Bronchial epithelial cell (primary cell): ENCODE results near the gene MRPS23. TPM values are rescaled to one million over a fixed set of nuclear protein-coding genes. Genes with fewer than 3 reads are reported as not detected.
A peak's percentile ranks its signal among the peaks of the same experiment; 100 is the strongest.

Experiments used
- DNase-seq: peaks from one replicate; pipeline ENCODE4 v3.0.0-alpha.2; 2010; ENCODE audit warnings: low read depth
- FAIRE-seq: peaks from 2 replicates; lab custom pipeline; 2011; peaks lifted over from hg19 to GRCh38; lab: Jason Lieb, UNC
- H3K27me3 ChIP-seq: 2 replicates; pipeline ENCODE4 v1.5.1; 2011; ENCODE audit warnings: low read length; ENCODE audit not compliant: control insufficient read depth, insufficient read depth
- H3K36me3 ChIP-seq: 2 replicates; pipeline ENCODE4 v1.5.1; 2011; ENCODE audit warnings: low read length; ENCODE audit not compliant: control insufficient read depth, insufficient read depth
- H3K4me3 ChIP-seq: 2 replicates; pipeline ENCODE4 v1.5.1; 2011; ENCODE audit warnings: mild to moderate bottlenecking, low read depth, low read length, control low read depth
- total RNA-seq: library from RNA; depleted of rRNA; stranded (reverse); fragments of >200 nt; gene quantifications from 2 replicates; pipeline ENCODE4 v1.2.1, GENCODE V29; 2014
- TF ChIP-seq, protein P1 (sequence below): IDR thresholded peaks from 2 replicates; pipeline ENCODE4 v1.5.1; 2011; ENCODE audit warnings: mild to moderate bottlenecking, moderate library complexity, low read length, control low read depth, inconsistent platforms; ENCODE audit not compliant: insufficient read depth, severe bottlenecking

The MRPS23 gene
- total RNA-seq, 1 donor from 2014 or later = 40.5 TPM

DNA sequence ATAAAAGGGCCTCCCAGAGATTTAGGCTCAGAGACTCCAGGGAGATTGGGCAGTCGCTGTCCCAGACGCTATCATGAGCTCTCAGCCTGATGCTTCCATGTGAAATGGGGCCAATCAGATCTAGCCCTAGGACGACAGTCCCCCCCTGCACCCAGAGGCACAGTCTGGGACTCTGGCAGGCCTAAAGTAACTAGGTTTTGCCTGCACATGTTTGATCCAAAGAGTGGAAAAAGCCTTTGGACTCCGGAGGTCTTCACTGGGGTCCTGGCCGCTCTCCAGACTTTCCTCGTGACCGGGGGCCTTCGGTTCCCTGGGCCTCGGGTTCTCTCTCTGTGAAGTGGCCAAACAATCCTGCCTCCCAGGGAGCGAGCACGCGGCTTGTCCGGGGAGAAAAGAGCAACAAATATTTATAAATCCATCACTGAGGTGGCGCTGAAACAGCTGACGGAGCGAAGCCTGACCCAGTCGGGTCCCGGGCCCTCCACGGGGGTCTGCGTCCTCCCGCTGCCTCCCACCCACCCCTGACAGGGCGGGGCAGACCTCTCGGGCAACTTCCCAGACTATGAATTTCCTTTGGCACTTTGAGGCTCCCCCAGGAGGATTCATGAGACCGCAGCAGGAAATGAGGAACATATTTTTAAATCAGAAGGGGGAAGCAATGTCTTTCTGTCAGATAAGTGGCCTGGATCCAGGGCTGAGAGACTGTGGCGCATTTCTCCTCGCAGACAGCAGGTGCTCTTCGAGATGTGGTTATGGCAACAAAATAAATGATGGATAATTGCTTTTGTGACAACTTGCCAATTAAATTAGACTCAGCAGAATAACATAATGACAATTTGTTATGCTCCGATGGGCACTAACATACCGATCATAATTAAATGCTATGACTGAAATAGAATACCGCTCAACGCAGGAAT is 38.9 kb downstream of the MRPS23 start:
- no peak overlapping the region for H3K4me3 ChIP-seq
- H3K36me3 ChIP-seq = no peaks in the 10 kb centered on the region
- FAIRE-seq = no peak
- H3K27me3 ChIP-seq = no peaks in the 10 kb centered on the region
- DNase-seq = peak; percentile 23
- TF ChIP-seq, protein P1, sequence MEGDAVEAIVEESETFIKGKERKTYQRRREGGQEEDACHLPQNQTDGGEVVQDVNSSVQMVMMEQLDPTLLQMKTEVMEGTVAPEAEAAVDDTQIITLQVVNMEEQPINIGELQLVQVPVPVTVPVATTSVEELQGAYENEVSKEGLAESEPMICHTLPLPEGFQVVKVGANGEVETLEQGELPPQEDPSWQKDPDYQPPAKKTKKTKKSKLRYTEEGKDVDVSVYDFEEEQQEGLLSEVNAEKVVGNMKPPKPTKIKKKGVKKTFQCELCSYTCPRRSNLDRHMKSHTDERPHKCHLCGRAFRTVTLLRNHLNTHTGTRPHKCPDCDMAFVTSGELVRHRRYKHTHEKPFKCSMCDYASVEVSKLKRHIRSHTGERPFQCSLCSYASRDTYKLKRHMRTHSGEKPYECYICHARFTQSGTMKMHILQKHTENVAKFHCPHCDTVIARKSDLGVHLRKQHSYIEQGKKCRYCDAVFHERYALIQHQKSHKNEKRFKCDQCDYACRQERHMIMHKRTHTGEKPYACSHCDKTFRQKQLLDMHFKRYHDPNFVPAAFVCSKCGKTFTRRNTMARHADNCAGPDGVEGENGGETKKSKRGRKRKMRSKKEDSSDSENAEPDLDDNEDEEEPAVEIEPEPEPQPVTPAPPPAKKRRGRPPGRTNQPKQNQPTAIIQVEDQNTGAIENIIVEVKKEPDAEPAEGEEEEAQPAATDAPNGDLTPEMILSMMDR = no peak

GRCh38 chr17:57809879-57810278 is 40.0 kb downstream of the MRPS23 start:
- FAIRE-seq = no peak
- H3K36me3 ChIP-seq = no peaks in the 10 kb centered on the region
- no peaks in the 10 kb centered on the region for H3K27me3 ChIP-seq
- no peak for DNase-seq
- TF ChIP-seq, protein P1 = no peak
- H3K4me3 ChIP-seq = no peak overlapping the region

GRCh38 chr17:57808882-57809281 is 41.0 kb downstream of the MRPS23 start:
- no peak for FAIRE-seq
- H3K27me3 ChIP-seq = no peaks in the 10 kb centered on the region
- DNase-seq = no peak
- TF ChIP-seq, protein P1 = no peak
- no peak overlapping the region for H3K4me3 ChIP-seq
- no peaks in the 10 kb centered on the region for H3K36me3 ChIP-seq

DNA sequence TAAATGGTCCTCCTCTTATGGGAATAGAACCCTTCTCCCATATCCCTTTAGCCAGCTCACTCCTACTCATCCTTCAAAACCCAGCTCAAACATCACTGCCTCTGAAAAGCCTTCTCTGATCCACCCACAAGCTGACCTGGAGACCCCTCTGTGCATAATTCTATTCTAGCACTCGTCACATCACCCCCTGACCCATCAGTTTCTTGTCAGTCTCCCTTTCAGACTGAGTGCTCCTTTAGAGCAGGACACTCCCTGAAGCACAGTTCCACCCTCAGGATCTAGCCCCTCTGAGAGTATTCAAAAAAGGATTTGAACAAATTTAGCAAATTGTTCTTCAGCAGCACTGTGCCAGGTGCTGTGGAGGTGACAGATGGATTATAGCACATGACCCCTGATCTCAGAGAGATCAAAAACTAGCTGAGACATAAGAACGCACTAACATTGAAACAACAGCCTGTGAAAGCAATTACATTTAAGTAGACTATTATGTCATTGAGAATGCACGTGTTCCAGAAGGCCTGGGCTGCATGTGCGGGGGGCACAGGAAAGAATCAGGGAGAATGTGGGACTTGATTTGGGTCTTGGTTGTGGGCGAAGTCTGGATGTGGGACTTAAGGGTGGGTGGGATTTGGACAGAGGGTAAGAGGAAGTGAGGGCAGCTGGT is 43.5 kb downstream of the MRPS23 start:
- no peak overlapping the region for H3K4me3 ChIP-seq
- FAIRE-seq (no peak), DNase-seq (no peak)
- no peaks in the 10 kb centered on the region for H3K27me3 ChIP-seq
- no peaks in the 10 kb centered on the region for H3K36me3 ChIP-seq
- TF ChIP-seq, protein P1 = no peak

- H3K27me3 ChIP-seq = no peaks in the 10 kb centered on the region
- TF ChIP-seq, protein P1 = no peak
- FAIRE-seq = no peak
These were observed 46.8 kb downstream of the MRPS23 start for GRCh38 chr17:57803021-57803420.

More at GRCh38 chr17:57803021-57803420, 46.8 kb downstream of the MRPS23 start:
- no peak for DNase-seq
- H3K36me3 ChIP-seq = no peaks in the 10 kb centered on the region
- no peak overlapping the region for H3K4me3 ChIP-seq
